OCI-LY7 (cell line): ENCODE data around the gene DIAPH1. TPM values are rescaled to one million over a fixed set of nuclear protein-coding genes. Genes with fewer than 3 reads are reported as not detected.

Source experiments
- BruUV-seq: library from RNA; stranded (reverse); fragments of 400-500 nt; replicated peaks from 2 replicates; lab custom pipeline; 2021; lab: Mats Ljungman, UMichigan
- CTCF ChIA-PET: fragments of 300-600 bp; sonication (Branson Sonifier 250); formaldehyde crosslinking; loops from one replicate; lab custom pipeline; 2022; ENCODE audit warnings: antibody characterized with exemption; ENCODE audit not compliant: unreplicated experiment; lab: Charles Lee
- POLR2A ChIA-PET: fragments of 300-600 bp; sonication (Branson Sonifier 250); formaldehyde crosslinking; loops from one replicate; lab custom pipeline; 2022; ENCODE audit warnings: antibody characterized with exemption; lab: Charles Lee
- DNase-seq: peaks from one replicate; pipeline ENCODE4 v3.0.0-alpha.2; 2015; ENCODE audit warnings: low spot score
- H2AFZ ChIP-seq: fragments of 200-600 bp; sonication (generic), shearing (Covaris generic); 2 replicates; pipeline ENCODE4 v1.6.1; 2014; ENCODE audit warnings: mild to moderate bottlenecking, antibody characterized with exemption, low read length, moderate library complexity
- H3K27ac ChIP-seq: fragments of 200-600 bp; sonication (generic); 2 replicates; pipeline ENCODE4 v1.5.1; 2014; ENCODE audit warnings: mixed run types, low read depth, mild to moderate bottlenecking, moderate library complexity, low read length, inconsistent platforms; ENCODE audit not compliant: poor library complexity, severe bottlenecking
- H3K36me3 ChIP-seq: fragments of 200-600 bp; sonication (generic); 2 replicates; pipeline ENCODE4 v1.6.1; 2014; ENCODE audit warnings: mild to moderate bottlenecking, antibody characterized with exemption, low read length, moderate library complexity, mixed read lengths; ENCODE audit not compliant: insufficient read depth
- H3K4me1 ChIP-seq: fragments of 200-600 bp; sonication (generic); 2 replicates; pipeline ENCODE4 v1.5.1; 2014; ENCODE audit warnings: mild to moderate bottlenecking, low read length; ENCODE audit not compliant: insufficient read depth, poor library complexity, severe bottlenecking
- H3K4me2 ChIP-seq: fragments of 200-600 bp; sonication (generic); 2 replicates; pipeline ENCODE4 v1.6.1; 2014; ENCODE audit warnings: mild to moderate bottlenecking, low read length
- H3K4me3 ChIP-seq: fragments of 200-600 bp; sonication (generic); 2 replicates; pipeline ENCODE4 v1.5.1; 2014; ENCODE audit warnings: mild to moderate bottlenecking, low read depth, low read length; ENCODE audit not compliant: poor library complexity, severe bottlenecking
- H3K79me2 ChIP-seq: fragments of 200-600 bp; sonication (generic); 2 replicates; pipeline ENCODE4 v1.6.1; 2016; ENCODE audit warnings: low read depth, mild to moderate bottlenecking, low read length, moderate library complexity, mixed read lengths; ENCODE audit not compliant: insufficient read depth
- H3K9me2 ChIP-seq: fragments of 200-600 bp; sonication (generic); 2 replicates; pipeline ENCODE4 v1.6.1; 2016; ENCODE audit warnings: mild to moderate bottlenecking, low read length, mixed read lengths; ENCODE audit not compliant: insufficient read depth
- H3K9me3 ChIP-seq: fragments of 200-600 bp; sonication (generic); 2 replicates; pipeline ENCODE4 v1.6.1; 2014; ENCODE audit warnings: mild to moderate bottlenecking, mixed run types, low read length, mixed read lengths
- H4K20me1 ChIP-seq: fragments of 200-600 bp; sonication (generic); 2 replicates; pipeline ENCODE4 v1.6.1; 2014; ENCODE audit warnings: mild to moderate bottlenecking, antibody characterized with exemption, low read length, moderate library complexity, mixed read lengths; ENCODE audit not compliant: insufficient read depth
- EZH2phosphoT487 ChIP-seq: fragments of 200-600 bp; sonication (generic); IDR thresholded peaks from 2 replicates; pipeline ENCODE4 v1.6.1; 2018; ENCODE audit warnings: low read depth, borderline replicate concordance, mild to moderate bottlenecking, mixed run types, antibody characterized with exemption, low read length, moderate library complexity, mixed read lengths
- intact Hi-C: fragments of 100-400 bp; cut with micrococcal nuclease; formaldehyde crosslinking; loops from one replicate; pipeline ENCODE4 v1.10.0; 2022; ENCODE audit not compliant: unreplicated experiment
- total RNA-seq, 2 experiments: library from RNA; depleted of rRNA in 1 of 2; stranded (reverse); fragments of >200 nt in 1 of 2; shearing (Covaris generic) in 1 of 2; gene quantifications; 2 replicates each; pipeline ENCODE4 v1.2.3, GENCODE V29; 2014 to 2022
- TF ChIP-seq, protein P1 (sequence below): fragments of 200-600 bp; sonication (generic); conservative IDR thresholded peaks from 2 replicates; pipeline ENCODE4 v1.5.1; 2014; ENCODE audit warnings: mild to moderate bottlenecking, antibody characterized with exemption, low read length, moderate library complexity, mixed read lengths

The DIAPH1 gene
- total RNA-seq, 2 experiments from 2014 or later: 78.8 to 174 TPM

DNA sequence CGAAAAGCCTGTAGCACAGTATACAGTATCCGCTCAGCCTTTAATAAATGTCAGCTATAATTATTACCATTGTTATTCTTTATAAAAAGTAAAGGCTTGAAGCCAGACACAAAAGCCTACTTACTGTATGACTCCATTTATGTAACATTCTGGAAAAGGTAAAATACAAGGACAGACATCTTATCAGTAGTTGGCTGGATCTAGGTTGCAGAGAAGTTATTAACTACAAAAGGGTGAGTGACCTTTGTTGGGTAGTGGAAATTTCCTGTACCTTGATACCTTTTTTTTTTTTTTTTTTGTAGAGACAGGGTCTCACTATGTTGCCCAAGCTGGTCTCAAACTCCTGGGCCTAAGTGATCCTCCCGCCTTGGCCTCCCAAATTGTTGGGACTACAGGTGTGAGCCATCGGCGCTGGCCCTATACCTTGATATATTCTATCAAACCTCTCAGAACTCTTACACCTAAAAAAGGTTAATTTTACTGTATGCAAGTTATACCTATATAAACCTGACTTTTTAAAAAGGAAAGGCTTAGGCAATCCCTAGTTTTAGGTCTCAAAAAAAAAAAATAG is 11.9 kb upstream of the DIAPH1 start:
- Histone ChIP-seq H3K4me2 (no peak overlapping the region), H2AFZ (no peak overlapping the region), H3K79me2 (peaks cover 33% of the 10 kb centered on the region), H4K20me1 (no peaks in the 10 kb centered on the region; the same call in 1 of the 2 replicates), H3K4me3 (no peak overlapping the region), H3K27ac (no peak overlapping the region), H3K4me1 (peaks cover 20% of the 10 kb centered on the region), H3K9me3 (no peaks in the 10 kb centered on the region), H3K9me2 (no peaks in the 10 kb centered on the region), H3K36me3 (peaks cover 81% of the 10 kb centered on the region)
- ChIA-PET CTCF (interaction anchor here (1.3 kb wide), 1 partner anchor 11 kb away, joined by 3 read pairs; no protein-coding TSS in a partner anchor), POLR2A (interaction anchor here (0.6 to 8.6 kb wide), 6 partner anchors 8 to 215 kb away, joined by 3 to 101 read pairs (median 4); partner anchors contain the start of gene DIAPH1)
- TF ChIP-seq, protein P1, sequence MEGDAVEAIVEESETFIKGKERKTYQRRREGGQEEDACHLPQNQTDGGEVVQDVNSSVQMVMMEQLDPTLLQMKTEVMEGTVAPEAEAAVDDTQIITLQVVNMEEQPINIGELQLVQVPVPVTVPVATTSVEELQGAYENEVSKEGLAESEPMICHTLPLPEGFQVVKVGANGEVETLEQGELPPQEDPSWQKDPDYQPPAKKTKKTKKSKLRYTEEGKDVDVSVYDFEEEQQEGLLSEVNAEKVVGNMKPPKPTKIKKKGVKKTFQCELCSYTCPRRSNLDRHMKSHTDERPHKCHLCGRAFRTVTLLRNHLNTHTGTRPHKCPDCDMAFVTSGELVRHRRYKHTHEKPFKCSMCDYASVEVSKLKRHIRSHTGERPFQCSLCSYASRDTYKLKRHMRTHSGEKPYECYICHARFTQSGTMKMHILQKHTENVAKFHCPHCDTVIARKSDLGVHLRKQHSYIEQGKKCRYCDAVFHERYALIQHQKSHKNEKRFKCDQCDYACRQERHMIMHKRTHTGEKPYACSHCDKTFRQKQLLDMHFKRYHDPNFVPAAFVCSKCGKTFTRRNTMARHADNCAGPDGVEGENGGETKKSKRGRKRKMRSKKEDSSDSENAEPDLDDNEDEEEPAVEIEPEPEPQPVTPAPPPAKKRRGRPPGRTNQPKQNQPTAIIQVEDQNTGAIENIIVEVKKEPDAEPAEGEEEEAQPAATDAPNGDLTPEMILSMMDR: no peak
- no peak for TF ChIP-seq EZH2phosphoT487
- no TSS peak for BruUV-seq
- intact Hi-C loops: no loop called here
- no peak for DNase-seq

DNA sequence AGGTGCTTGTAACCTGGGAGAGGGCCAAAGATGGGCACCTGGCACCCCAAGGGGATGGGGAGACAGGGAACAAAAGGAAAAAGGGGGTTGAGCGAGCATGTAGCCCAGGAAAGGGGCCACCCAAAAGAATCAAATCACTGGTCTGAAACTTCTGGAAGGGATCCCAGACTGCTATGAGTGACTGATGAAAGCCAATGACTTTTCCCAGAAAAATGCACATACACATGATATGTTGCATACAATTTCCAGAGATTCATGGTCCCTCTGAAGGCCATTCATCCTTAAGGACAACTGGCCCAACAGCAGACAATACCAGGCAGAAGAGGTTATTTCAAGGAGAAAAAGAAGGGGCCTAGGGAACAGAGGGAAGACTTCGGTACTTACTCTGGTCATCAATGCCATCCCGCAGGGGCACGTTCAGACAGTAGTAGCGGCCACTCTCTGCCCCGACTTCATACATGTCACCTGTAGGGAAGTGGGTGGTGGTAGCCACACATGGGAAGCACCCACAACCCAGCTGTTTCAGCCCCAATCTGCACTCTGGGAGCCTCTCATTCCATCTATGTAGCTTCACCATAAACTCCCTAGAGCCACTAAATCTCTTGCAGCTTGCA is 9.5 kb upstream of the DIAPH1 start:
- Histone ChIP-seq H3K4me3 (no peak overlapping the region), H3K36me3 (peaks cover 93% of the 10 kb centered on the region), H4K20me1 (no peaks in the 10 kb centered on the region; the same call in 1 of the 2 replicates), H3K27ac (no peak overlapping the region), H3K79me2 (peaks cover 12% of the 10 kb centered on the region; the same call in 1 of the 2 replicates), H3K9me2 (no peaks in the 10 kb centered on the region), H3K4me1 (peaks cover 8% of the 10 kb centered on the region), H3K4me2 (no peak overlapping the region), H3K9me3 (no peaks in the 10 kb centered on the region), H2AFZ (no peak overlapping the region)
- intact Hi-C loops: no loop called here
- ChIA-PET CTCF (no interaction called here), POLR2A (interaction anchor here (1.7 kb wide), 1 partner anchor 8 kb away, joined by 10 read pairs; the partner anchor contains the start of genes HDAC3 and RELL2)
- TF ChIP-seq, protein P1: no peak
- TF ChIP-seq EZH2phosphoT487: no peak
- BruUV-seq: no TSS peak
- no peak for DNase-seq

DNA sequence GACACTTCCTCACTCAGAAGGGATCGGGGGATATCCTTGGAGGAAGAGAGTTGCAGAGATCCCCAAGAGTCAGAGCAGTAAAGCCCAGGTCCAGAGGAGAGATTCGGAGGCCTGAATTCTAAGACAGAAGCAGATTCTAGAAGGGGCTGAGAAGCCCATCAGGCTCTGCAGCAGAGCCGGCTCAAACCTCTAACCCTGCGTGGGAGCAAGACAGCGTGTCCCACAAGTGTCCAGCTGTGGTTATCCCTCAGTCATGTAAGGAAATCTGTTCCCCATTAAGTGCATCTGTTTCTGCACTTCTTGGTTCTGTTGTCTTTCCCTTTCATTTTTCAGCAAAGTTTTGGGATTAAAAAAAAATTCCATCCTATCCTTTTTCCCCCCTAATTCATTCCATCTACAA is 4.8 kb upstream of the DIAPH1 start:
- H3K36me3 ChIP-seq: peaks cover 88% of the 10 kb centered on the region
- no peak for DNase-seq
- no peak overlapping the region for H2AFZ ChIP-seq
- TF ChIP-seq, protein P1: no peak
- no peak for TF ChIP-seq EZH2phosphoT487
- H4K20me1 ChIP-seq: no peaks in the 10 kb centered on the region
- peaks cover 23% of the 10 kb centered on the region for H3K4me1 ChIP-seq
- H3K4me3 ChIP-seq: peak overlapping the region; percentile 31
- intact Hi-C loops: no loop called here
- BruUV-seq: no TSS peak
- H3K79me2 ChIP-seq: no peaks in the 10 kb centered on the region
- ChIA-PET POLR2A (interaction anchor here (1.1 to 8.3 kb wide), 4 partner anchors 11 to 31 kb away, joined by 4 to 101 read pairs (median 8); partner anchors contain the start of genes HDAC3 and RELL2), CTCF (no interaction called here)
- H3K4me2 ChIP-seq: peak overlapping the region; percentile 68
- peak overlapping the region; percentile 71 for H3K27ac ChIP-seq
- H3K9me2 ChIP-seq: no peaks in the 10 kb centered on the region
- no peaks in the 10 kb centered on the region for H3K9me3 ChIP-seq
